ENCODE measurements around the gene GRHPR.

Gene GRHPR

DNA sequence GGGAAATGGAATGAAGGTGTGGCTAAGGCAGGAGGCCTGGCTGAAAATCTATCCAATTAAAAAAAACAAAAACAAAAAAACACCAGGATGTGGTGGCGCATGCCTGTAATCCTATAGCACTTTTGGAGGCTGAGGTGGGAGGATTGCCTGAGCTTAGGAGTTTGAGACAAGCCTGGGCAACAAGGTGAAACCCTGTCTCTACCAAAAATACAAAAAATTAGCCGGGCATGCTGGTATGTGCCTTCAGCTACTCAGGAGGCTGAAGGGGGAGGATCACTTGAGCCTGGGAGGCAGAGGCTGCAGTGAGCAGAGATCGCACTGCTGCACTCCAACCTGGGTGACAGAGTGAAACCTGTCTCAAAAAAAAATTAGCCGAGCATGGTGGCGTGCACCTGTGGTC lies 21.1 kb downstream of the GRHPR start (continued):
- no peak for TF ChIP-seq ZNF837 (tag by site-specific recombination; IDR thresholded peaks at IDR 0.05)

DNA sequence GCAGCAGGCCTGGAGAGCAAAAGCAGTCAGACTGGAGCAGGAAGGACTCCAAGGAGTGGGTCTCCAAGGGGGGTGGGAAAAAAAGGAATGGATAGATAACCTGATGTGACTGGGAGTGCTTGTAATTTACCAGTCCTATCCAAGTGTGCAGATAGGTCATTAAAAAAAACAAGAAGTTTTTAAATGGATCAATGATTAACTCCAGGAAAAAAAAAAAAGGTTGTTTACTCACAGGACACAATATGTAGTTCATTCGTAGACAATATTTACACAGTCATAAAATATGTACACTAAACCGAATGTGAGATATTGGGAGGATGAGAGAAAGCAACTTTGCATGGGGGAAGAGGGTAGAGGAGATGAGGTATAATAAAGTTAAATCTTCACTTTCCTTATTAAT lies 22.4 kb downstream of the GRHPR start:
- TF ChIP-seq ZNF610 (tag by site-specific recombination; IDR thresholded peaks at IDR 0.05; ENCODE audit: borderline replicate concordance) (no peak), ZNF658 (tag by site-specific recombination; IDR thresholded peaks at IDR 0.05) (no peak)
- TF ChIP-seq, protein P1, sequence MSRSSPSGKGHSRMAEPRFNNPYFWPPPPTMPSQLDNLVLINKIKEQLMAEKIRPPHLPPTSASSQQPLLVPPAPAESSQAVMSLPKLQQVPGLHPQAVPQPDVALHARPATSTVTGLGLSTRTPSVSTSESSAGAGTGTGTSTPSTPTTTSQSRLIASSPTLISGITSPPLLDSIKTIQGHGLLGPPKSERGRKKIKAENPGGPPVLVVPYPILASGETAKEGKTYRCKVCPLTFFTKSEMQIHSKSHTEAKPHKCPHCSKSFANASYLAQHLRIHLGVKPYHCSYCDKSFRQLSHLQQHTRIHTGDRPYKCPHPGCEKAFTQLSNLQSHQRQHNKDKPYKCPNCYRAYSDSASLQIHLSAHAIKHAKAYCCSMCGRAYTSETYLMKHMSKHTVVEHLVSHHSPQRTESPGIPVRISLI (tag by site-specific recombination; IDR thresholded peaks at IDR 0.05) = no peak
- Histone ChIP-seq H3K4me3 (ENCODE audit: low read depth, low read length) (no peak overlapping the region), H3K4me1 (ENCODE audit: control insufficient read depth, insufficient read depth, low read length) (no peaks in the 10 kb centered on the region), H3K27ac (ENCODE audit: extremely low read depth, low read depth, low read length) (no peak overlapping the region), H3K9me3 (ENCODE audit: control insufficient read depth, insufficient read depth, low read depth, low read length) (no peaks in the 10 kb centered on the region), H3K36me3 (ENCODE audit: control insufficient read depth in 2 of 2, insufficient read depth in 1 of 2, low read length in 2 of 2) (peaks cover 2 to 36% of the 10 kb centered on the region in 2 experiments)
- ChIA-PET POLR2A (interaction anchor here (1.8 kb wide), 1 partner anchor 21 kb away, joined by 5 read pairs; the partner anchor contains the start of gene ZBTB5), CTCF (no interaction called here)

DNA sequence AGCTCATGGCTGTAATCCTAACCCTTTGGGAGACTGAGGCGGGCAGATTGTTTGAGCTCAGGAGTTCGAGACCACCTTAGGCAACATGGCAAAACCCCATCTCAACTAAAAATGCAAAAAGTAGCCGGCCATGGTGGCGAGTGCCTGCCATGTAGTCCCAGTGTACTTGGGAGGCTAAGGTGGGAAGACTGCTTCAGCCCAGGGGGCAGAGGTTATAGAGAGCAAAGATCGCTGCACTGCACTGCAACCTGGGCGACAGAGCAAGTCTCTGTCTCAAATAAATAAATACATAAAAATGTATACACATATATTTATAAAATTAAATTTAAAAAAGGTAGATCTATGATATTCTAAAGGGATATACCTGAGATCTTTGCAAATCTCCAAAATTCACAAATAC lies 23.3 kb downstream of the GRHPR start:
- H3K36me3 ChIP-seq (ENCODE audit: control insufficient read depth in 2 of 2, insufficient read depth in 1 of 2, low read length in 2 of 2) = peaks cover 0 to 30% of the 10 kb centered on the region in 2 experiments; a peak in 2 of 3 replicates
- no peaks in the 10 kb centered on the region for H3K4me1 ChIP-seq (ENCODE audit: control insufficient read depth, insufficient read depth, low read length)
- no peak for TF ChIP-seq ZBTB20 (tag by site-specific recombination; IDR thresholded peaks at IDR 0.05)
- TF ChIP-seq ZNF248 (tag by site-specific recombination; IDR thresholded peaks at IDR 0.05) = no peak
- no peak for TF ChIP-seq ZNF785 (tag by site-specific recombination; IDR thresholded peaks at IDR 0.05)
- TF ChIP-seq SCRT1 (tag by site-specific recombination; IDR thresholded peaks at IDR 0.05; ENCODE audit: borderline replicate concordance) = no peak
- no peak for TF ChIP-seq PRDM2 (tag by site-specific recombination; IDR thresholded peaks at IDR 0.05; ENCODE audit: borderline replicate concordance)
- TF ChIP-seq, protein P2, sequence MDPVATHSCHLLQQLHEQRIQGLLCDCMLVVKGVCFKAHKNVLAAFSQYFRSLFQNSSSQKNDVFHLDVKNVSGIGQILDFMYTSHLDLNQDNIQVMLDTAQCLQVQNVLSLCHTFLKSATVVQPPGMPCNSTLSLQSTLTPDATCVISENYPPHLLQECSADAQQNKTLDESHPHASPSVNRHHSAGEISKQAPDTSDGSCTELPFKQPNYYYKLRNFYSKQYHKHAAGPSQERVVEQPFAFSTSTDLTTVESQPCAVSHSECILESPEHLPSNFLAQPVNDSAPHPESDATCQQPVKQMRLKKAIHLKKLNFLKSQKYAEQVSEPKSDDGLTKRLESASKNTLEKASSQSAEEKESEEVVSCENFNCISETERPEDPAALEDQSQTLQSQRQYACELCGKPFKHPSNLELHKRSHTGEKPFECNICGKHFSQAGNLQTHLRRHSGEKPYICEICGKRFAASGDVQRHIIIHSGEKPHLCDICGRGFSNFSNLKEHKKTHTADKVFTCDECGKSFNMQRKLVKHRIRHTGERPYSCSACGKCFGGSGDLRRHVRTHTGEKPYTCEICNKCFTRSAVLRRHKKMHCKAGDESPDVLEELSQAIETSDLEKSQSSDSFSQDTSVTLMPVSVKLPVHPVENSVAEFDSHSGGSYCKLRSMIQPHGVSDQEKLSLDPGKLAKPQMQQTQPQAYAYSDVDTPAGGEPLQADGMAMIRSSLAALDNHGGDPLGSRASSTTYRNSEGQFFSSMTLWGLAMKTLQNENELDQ (tag by site-specific recombination; IDR thresholded peaks at IDR 0.05; ENCODE audit: low read depth) = no peak
- TF ChIP-seq KLF1 (tag by site-specific recombination; IDR thresholded peaks at IDR 0.05) = no peak
- no peak for TF ChIP-seq ZNF26 (tag by site-specific recombination; IDR thresholded peaks at IDR 0.05)
- no peak for TF ChIP-seq ZNF629 (tag by site-specific recombination; IDR thresholded peaks at IDR 0.05)
- no peak for TF ChIP-seq ZNF830 (tag by site-specific recombination; IDR thresholded peaks at IDR 0.05; ENCODE audit: low read depth)
- TF ChIP-seq YY2 (tag by site-specific recombination; IDR thresholded peaks at IDR 0.05) = no peak
- no peak for TF ChIP-seq GFI1B (tag by site-specific recombination; IDR thresholded peaks at IDR 0.05)
- TF ChIP-seq ZFP37 (tag by site-specific recombination; IDR thresholded peaks at IDR 0.05) = no peak
- no peak for TF ChIP-seq ZNF132 (tag by site-specific recombination; IDR thresholded peaks at IDR 0.05; ENCODE audit: borderline replicate concordance)
- ChIA-PET POLR2A (interaction anchor here (1.8 kb wide), 1 partner anchor 20 kb away, joined by 5 read pairs; the partner anchor contains the start of gene ZBTB5), CTCF (interaction anchor here (0.6 kb wide), 1 partner anchor 141 kb away, joined by 7 read pairs; no protein-coding TSS in a partner anchor)
- no peaks in the 10 kb centered on the region for H3K9me3 ChIP-seq (ENCODE audit: control insufficient read depth, insufficient read depth, low read depth, low read length)
- no peak overlapping the region for H3K27ac ChIP-seq (ENCODE audit: extremely low read depth, low read depth, low read length)
- no peak overlapping the region for H3K4me3 ChIP-seq (ENCODE audit: low read depth, low read length)
